HepG2 (cell line): Measurements from ENCODE around the gene ZPBP. TPM values are rescaled to one million over a fixed set of nuclear protein-coding genes. Genes with fewer than 3 reads are reported as not detected.

Experiments used
- ATAC-seq: fragments of 200-7000 bp; cut with Tn5 transposase; 3 replicates; pipeline ENCODE4 v1.9.1; 2020; ENCODE audit warnings: mild to moderate bottlenecking, moderate library complexity
- BruUV-seq: library from RNA; stranded (reverse); fragments of 400-500 nt; replicated peaks from 2 replicates; lab custom pipeline; 2021; lab: Mats Ljungman, UMichigan
- CTCF ChIA-PET: fragments of 300-600 bp; formaldehyde crosslinking; extraction: SDS; loops from one replicate; lab custom pipeline; 2021; ENCODE audit warnings: low total read pairs, inconsistent platforms, low intra/inter-chr PET ratio; lab: Yijun Ruan, JAX
- POLR2A ChIA-PET: fragments of 350-600 bp; sonication (Branson Sonifier 250); formaldehyde crosslinking; loops from one replicate; lab custom pipeline; 2020; ENCODE audit warnings: antibody characterized with exemption, inconsistent platforms; lab: Yijun Ruan, JAX
- DNase-seq: peaks from one replicate; pipeline ENCODE4 v3.0.0-alpha.2; 2015; ENCODE audit warnings: low spot score
- FAIRE-seq: peaks from 3 replicates; lab custom pipeline; 2011; peaks lifted over from hg19 to GRCh38; lab: Jason Lieb, UNC
- H2AFZ ChIP-seq: one replicate; pipeline ENCODE4 v1.6.1; 2011; ENCODE audit warnings: low read length, inconsistent platforms
- H3K27ac ChIP-seq: fragments of 300-600 bp; 3 replicates; pipeline ENCODE4 v1.8.0; 2011; ENCODE audit warnings: mixed run types, mild to moderate bottlenecking, mixed read lengths, low read length, inconsistent platforms; ENCODE audit not compliant: insufficient read depth; ENCODE audit errors: extremely low read length
- H3K27me3 ChIP-seq, 2 experiments: fragments of 200-600 bp in 1 of 2; 2 replicates in 1 of 2; 3 replicates in 1 of 2; pipeline versions ENCODE4 v1.6.0 to v1.8.0; 2011; ENCODE audit warnings: low read length in 2 of 2, mild to moderate bottlenecking in 2 of 2, moderate library complexity in 2 of 2, inconsistent platforms in 1 of 2; ENCODE audit not compliant: insufficient read depth in 2 of 2, control insufficient read depth in 1 of 2
- H3K36me3 ChIP-seq, 2 experiments: fragments of 200-600 bp in 1 of 2; replicated peaks in 1 of 2; 2 replicates in 1 of 2; 3 replicates in 1 of 2; pipeline versions ENCODE4 v1.5.1 to v1.8.0; 2011; ENCODE audit warnings: low read length in 2 of 2, inconsistent platforms in 1 of 2; ENCODE audit not compliant: insufficient read depth in 2 of 2, control insufficient read depth in 1 of 2
- H3K4me1 ChIP-seq: 2 replicates; pipeline ENCODE4 v1.5.1; 2012; ENCODE audit warnings: low read length, inconsistent platforms; ENCODE audit not compliant: insufficient read depth
- H3K4me2 ChIP-seq: 2 replicates; pipeline ENCODE4 v1.6.0; 2011; ENCODE audit warnings: low read depth, low read length, inconsistent platforms
- H3K4me3 ChIP-seq, 3 experiments: fragments of 200-600 bp in 1 of 3; sonication (generic), shearing (Covaris generic) in 1 of 3; replicated peaks in 1 of 3; 2 replicates each; pipeline ENCODE4 v1.5.1; 2011 to 2016; ENCODE audit warnings: low read length in 3 of 3, inconsistent platforms in 2 of 3, low read depth in 2 of 3, mild to moderate bottlenecking in 2 of 3, control low read depth in 1 of 3, mixed read lengths in 1 of 3; ENCODE audit not compliant: insufficient read depth in 1 of 3
- H3K79me2 ChIP-seq: one replicate; pipeline ENCODE4 v1.6.1; 2011; ENCODE audit warnings: low read length, inconsistent platforms; ENCODE audit not compliant: insufficient read depth
- H3K9ac ChIP-seq: 2 replicates; pipeline ENCODE4 v1.6.0; 2011; ENCODE audit warnings: mild to moderate bottlenecking, low read depth, low read length, inconsistent platforms; ENCODE audit not compliant: insufficient read depth
- H3K9me3 ChIP-seq: 2 replicates; pipeline ENCODE4 v1.5.1; 2012; ENCODE audit warnings: mild to moderate bottlenecking, low read length
- H4K20me1 ChIP-seq: 2 replicates; pipeline ENCODE4 v1.6.0; 2011; ENCODE audit warnings: inconsistent platforms, mild to moderate bottlenecking, low read length, moderate library complexity; ENCODE audit not compliant: insufficient read depth
- CREB1 ChIP-seq, 2 experiments: fragments of 450-650 bp in 1 of 2; IDR thresholded peaks; 2 replicates each; pipeline ENCODE4 v1.6.1; 2016 to 2017; ENCODE audit warnings: control low read depth in 1 of 2, mild to moderate bottlenecking in 1 of 2, missing compliant biosample characterization in 1 of 2, missing genetic modification characterization in 1 of 2
- DNMT3B ChIP-seq: conservative IDR thresholded peaks from 2 replicates; pipeline ENCODE4 v1.6.1; 2016; ENCODE audit warnings: missing biosample characterization, control low read depth
- KLF6 ChIP-seq: IDR thresholded peaks from 2 replicates; pipeline ENCODE4 v1.8.0; 2016; ENCODE audit warnings: missing biosample characterization, missing genetic modification reagents
- NR1H2 ChIP-seq: sonication (generic); formaldehyde crosslinking; IDR thresholded peaks from 2 replicates; pipeline ENCODE4 v1.8.1; 2022; ENCODE audit warnings: low read depth, missing genetic modification reagents, borderline replicate concordance
- REXO4 ChIP-seq: sonication (generic); formaldehyde crosslinking; IDR thresholded peaks from 2 replicates; pipeline ENCODE4 v1.8.0; 2022; ENCODE audit warnings: missing genetic modification reagents, mild to moderate bottlenecking, borderline replicate concordance
- SP1 ChIP-seq, 2 experiments: fragments of 450-650 bp in 1 of 2; sonication (generic) in 1 of 2; formaldehyde crosslinking in 1 of 2; IDR thresholded peaks; 2 replicates each; pipeline versions ENCODE4 v1.4.0 to v1.6.1; 2016 to 2020; ENCODE audit warnings: missing genetic modification reagents in 1 of 2
- TAF15 ChIP-seq: fragments of 200-400 bp; formaldehyde crosslinking; IDR thresholded peaks from one replicate; pipeline ENCODE4 v1.6.1; 2018; ENCODE audit warnings: mild to moderate bottlenecking, low read depth, low read length; ENCODE audit not compliant: poor library complexity, severe bottlenecking
- TOE1 ChIP-seq: sonication (generic); formaldehyde crosslinking; IDR thresholded peaks from 2 replicates; pipeline ENCODE4 v1.4.0; 2020; ENCODE audit warnings: mild to moderate bottlenecking, missing genetic modification reagents
- ZNF101 ChIP-seq: sonication (generic); formaldehyde crosslinking; IDR thresholded peaks from 2 replicates; pipeline ENCODE4 v1.4.0; 2020; ENCODE audit warnings: mild to moderate bottlenecking, low read depth, missing genetic modification reagents, borderline replicate concordance
- WGBS: methylation state at CpG from one replicate; pipeline ENCODE4 v1.1.6; 2017; ENCODE audit warnings: low lambda C conversion rate; 5-methylcytosine and 5-hydroxymethylcytosine counted together
- in situ Hi-C: cut with HindIII; loops from 2 replicates; pipeline ENCODE4 v1.10.0; 2017; ENCODE audit warnings: low pct_unique_long_range_greater_than_20kb; ENCODE audit not compliant: extremely low pct_ligation_motif_present
- intact Hi-C: fragments of 100-400 bp; cut with micrococcal nuclease; formaldehyde crosslinking; loops from one replicate; pipeline ENCODE4 v1.10.0; 2022; ENCODE audit not compliant: unreplicated experiment
- polyA plus RNA-seq, 8 experiments: library from polyadenylated mRNA; depleted of rRNA in 3 of 8; stranded (reverse) in 7 of 8; unstranded in 1 of 8; fragments of >200 nt; fragmentation: Illumina TruSeq in 4 of 8; extraction: Trizol in 4 of 8; gene quantifications; 2 replicates each; pipeline versions ENCODE4 v1.2.1 to v1.2.3, GENCODE V29; 2011 to 2016; ENCODE audit warnings: low read depth in 4 of 8, missing spikeins in 1 of 8, mixed read lengths in 1 of 8; ENCODE audit not compliant: insufficient read depth in 1 of 8
- total RNA-seq, 5 experiments: library from RNA; depleted of rRNA; stranded (reverse); fragments of >200 nt; fragmentation: Illumina TruSeq; extraction: Trizol; gene quantifications; 2 replicates each; pipeline ENCODE4 v1.2.3, GENCODE V29; 2016; ENCODE audit warnings: low read depth in 1 of 5
- TF ChIP-seq, protein P1 (sequence below): fragments of 450-650 bp; IDR thresholded peaks from 2 replicates; pipeline ENCODE4 v1.6.1; 2016
- TF ChIP-seq, protein P2 (sequence below): IDR thresholded peaks from 2 replicates; pipeline ENCODE4 v1.6.1; 2016; ENCODE audit warnings: control low read depth
- TF ChIP-seq, protein P3 (sequence below): IDR thresholded peaks from 2 replicates; pipeline ENCODE4 v1.6.1; 2016; ENCODE audit warnings: missing compliant biosample characterization, missing genetic modification reagents, borderline replicate concordance
- TF ChIP-seq, protein P4 (sequence below): sonication (generic); formaldehyde crosslinking; IDR thresholded peaks from 2 replicates; pipeline ENCODE4 v1.4.0; 2020; ENCODE audit warnings: missing genetic modification reagents, mild to moderate bottlenecking, borderline replicate concordance
- TF ChIP-seq, protein P5 (sequence below): sonication (generic); formaldehyde crosslinking; IDR thresholded peaks from 2 replicates; pipeline ENCODE4 v1.4.0; 2020; ENCODE audit warnings: mild to moderate bottlenecking, missing genetic modification reagents, borderline replicate concordance
- TF ChIP-seq, protein P6 (sequence below): sonication (generic); formaldehyde crosslinking; conservative IDR thresholded peaks from 2 replicates; pipeline ENCODE4 v1.4.0; 2020; ENCODE audit warnings: missing genetic modification reagents

ZPBP gene
- total and polyA plus RNA-seq, 2 of the 13 experiments (the other 11 are each of a cell fraction or from before 2014, with no cell fraction given) = not detected

DNA sequence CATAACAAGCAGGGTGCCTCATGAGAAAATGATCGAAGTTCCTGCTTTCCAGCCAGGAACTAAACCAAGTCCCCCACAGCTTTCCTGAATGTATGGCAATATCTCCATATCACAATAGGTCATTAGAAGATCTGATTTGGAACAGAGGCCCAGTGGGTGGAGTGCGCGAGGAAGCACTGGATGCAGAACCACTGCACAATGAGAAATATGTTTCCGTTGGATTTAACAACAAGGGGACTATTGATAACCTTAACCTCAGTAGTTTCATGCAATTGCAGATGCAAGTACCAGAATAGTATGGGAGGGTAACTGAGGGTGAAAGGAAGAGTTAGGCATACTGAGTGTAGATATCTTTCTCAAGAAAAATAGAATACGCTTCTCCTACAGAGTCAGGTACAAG lies 45.3 kb downstream of the ZPBP start:
- in situ Hi-C loops (no loop called here), intact Hi-C loops (no loop called here)
- ChIA-PET CTCF (no interaction called here), POLR2A (no interaction called here)
- Histone ChIP-seq H3K9ac (no peak overlapping the region), H2AFZ (no peak overlapping the region), H3K9me3 (no peaks in the 10 kb centered on the region), H3K4me1 (no peaks in the 10 kb centered on the region), H4K20me1 (no peaks in the 10 kb centered on the region), H3K27me3 (no peaks in the 10 kb centered on the region), H3K4me2 (no peak overlapping the region), H3K79me2 (no peaks in the 10 kb centered on the region), H3K4me3 (no peak overlapping the region)
- 53% methylated on average over 5 of the region's 5 CpGs for WGBS
- BruUV-seq = no TSS peak
- ATAC-seq (no peak), FAIRE-seq (no peak), DNase-seq (no peak)
- no peak for TF ChIP-seq TAF15
- TF ChIP-seq, protein P1, sequence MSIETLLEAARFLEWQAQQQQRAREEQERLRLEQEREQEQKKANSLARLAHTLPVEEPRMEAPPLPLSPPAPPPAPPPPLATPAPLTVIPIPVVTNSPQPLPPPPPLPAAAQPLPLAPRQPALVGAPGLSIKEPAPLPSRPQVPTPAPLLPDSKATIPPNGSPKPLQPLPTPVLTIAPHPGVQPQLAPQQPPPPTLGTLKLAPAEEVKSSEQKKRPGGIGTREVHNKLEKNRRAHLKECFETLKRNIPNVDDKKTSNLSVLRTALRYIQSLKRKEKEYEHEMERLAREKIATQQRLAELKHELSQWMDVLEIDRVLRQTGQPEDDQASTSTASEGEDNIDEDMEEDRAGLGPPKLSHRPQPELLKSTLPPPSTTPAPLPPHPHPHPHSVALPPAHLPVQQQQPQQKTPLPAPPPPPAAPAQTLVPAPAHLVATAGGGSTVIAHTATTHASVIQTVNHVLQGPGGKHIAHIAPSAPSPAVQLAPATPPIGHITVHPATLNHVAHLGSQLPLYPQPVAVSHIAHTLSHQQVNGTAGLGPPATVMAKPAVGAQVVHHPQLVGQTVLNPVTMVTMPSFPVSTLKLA = no peak
- TF ChIP-seq NR1H2 (CRISPR knock-in tag) = no peak
- TF ChIP-seq ZNF101 (CRISPR knock-in tag) = no peak
- TF ChIP-seq, protein P2, sequence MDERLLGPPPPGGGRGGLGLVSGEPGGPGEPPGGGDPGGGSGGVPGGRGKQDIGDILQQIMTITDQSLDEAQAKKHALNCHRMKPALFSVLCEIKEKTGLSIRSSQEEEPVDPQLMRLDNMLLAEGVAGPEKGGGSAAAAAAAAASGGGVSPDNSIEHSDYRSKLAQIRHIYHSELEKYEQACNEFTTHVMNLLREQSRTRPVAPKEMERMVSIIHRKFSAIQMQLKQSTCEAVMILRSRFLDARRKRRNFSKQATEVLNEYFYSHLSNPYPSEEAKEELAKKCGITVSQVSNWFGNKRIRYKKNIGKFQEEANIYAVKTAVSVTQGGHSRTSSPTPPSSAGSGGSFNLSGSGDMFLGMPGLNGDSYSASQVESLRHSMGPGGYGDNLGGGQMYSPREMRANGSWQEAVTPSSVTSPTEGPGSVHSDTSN = no peak
- no peak for TF ChIP-seq TOE1
- no peak for TF ChIP-seq SP1 (IDR thresholded peaks at IDR 0.05)
- TF ChIP-seq SP1 (CRISPR knock-in tag; IDR thresholded peaks at IDR 0.05) = no peak
- TF ChIP-seq KLF6 (CRISPR knock-in tag) = no peak
- TF ChIP-seq, protein P3, sequence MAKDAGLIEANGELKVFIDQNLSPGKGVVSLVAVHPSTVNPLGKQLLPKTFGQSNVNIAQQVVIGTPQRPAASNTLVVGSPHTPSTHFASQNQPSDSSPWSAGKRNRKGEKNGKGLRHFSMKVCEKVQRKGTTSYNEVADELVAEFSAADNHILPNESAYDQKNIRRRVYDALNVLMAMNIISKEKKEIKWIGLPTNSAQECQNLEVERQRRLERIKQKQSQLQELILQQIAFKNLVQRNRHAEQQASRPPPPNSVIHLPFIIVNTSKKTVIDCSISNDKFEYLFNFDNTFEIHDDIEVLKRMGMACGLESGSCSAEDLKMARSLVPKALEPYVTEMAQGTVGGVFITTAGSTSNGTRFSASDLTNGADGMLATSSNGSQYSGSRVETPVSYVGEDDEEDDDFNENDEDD = no peak
- TF ChIP-seq, protein P4, sequence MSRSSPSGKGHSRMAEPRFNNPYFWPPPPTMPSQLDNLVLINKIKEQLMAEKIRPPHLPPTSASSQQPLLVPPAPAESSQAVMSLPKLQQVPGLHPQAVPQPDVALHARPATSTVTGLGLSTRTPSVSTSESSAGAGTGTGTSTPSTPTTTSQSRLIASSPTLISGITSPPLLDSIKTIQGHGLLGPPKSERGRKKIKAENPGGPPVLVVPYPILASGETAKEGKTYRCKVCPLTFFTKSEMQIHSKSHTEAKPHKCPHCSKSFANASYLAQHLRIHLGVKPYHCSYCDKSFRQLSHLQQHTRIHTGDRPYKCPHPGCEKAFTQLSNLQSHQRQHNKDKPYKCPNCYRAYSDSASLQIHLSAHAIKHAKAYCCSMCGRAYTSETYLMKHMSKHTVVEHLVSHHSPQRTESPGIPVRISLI = no peak
- no peak for TF ChIP-seq REXO4
- TF ChIP-seq, protein P5, sequence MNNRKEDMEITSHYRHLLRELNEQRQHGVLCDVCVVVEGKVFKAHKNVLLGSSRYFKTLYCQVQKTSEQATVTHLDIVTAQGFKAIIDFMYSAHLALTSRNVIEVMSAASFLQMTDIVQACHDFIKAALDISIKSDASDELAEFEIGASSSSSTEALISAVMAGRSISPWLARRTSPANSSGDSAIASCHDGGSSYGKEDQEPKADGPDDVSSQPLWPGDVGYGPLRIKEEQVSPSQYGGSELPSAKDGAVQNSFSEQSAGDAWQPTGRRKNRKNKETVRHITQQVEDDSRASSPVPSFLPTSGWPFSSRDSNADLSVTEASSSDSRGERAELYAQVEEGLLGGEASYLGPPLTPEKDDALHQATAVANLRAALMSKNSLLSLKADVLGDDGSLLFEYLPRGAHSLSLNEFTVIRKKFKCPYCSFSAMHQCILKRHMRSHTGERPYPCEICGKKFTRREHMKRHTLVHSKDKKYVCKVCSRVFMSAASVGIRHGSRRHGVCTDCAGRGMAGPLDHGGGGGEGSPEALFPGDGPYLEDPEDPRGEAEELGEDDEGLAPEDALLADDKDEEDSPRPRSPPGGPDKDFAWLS (CRISPR knock-in tag) = no peak
- TF ChIP-seq DNMT3B (CRISPR knock-in tag) = no peak
- TF ChIP-seq, protein P6, sequence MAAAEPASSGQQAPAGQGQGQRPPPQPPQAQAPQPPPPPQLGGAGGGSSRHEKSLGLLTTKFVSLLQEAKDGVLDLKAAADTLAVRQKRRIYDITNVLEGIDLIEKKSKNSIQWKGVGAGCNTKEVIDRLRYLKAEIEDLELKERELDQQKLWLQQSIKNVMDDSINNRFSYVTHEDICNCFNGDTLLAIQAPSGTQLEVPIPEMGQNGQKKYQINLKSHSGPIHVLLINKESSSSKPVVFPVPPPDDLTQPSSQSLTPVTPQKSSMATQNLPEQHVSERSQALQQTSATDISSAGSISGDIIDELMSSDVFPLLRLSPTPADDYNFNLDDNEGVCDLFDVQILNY (CRISPR knock-in tag) = no peak
- TF ChIP-seq CREB1 (IDR thresholded peaks at IDR 0.05) = no peak
- no peak for TF ChIP-seq CREB1 (CRISPR knock-in tag; IDR thresholded peaks at IDR 0.05)
- TF ChIP-seq, all 625 proteins: peak for 0
- Histone ChIP-seq H3K36me3 (no peaks in the 10 kb centered on the region), H3K27ac (no peak overlapping the region)
